Parathyroid adenoma (tissue), 2 donors: ENCODE measurements around the gene KIF13A.
A peak's percentile ranks its signal among the peaks of the same experiment; 100 is the strongest.
"Not testable (repeated sequence)": the region's sequence is repeated elsewhere in the genome, so short reads cannot be mapped to it uniquely, and the experiment has no call there.

Source experiments
- H2AFZ ChIP-seq: fragments of 300-600 bp; sonication (generic); one replicate; pipeline ENCODE4 v1.7.0; 2017; ENCODE audit warnings: antibody characterized with exemption, mild to moderate bottlenecking
- H3K27ac ChIP-seq: fragments of 300-600 bp; sonication (generic); one replicate; pipeline ENCODE4 v1.7.0; 2017
- H3K27me3 ChIP-seq: fragments of 300-600 bp; sonication (generic); one replicate; pipeline ENCODE4 v1.7.0; 2017; ENCODE audit warnings: low read length; ENCODE audit not compliant: control insufficient read depth, insufficient read depth
- H3K36me3 ChIP-seq: fragments of 300-600 bp; sonication (generic); one replicate; pipeline ENCODE4 v1.7.0; 2017; ENCODE audit warnings: low read length; ENCODE audit not compliant: control insufficient read depth, insufficient read depth
- H3K4me1 ChIP-seq: fragments of 300-600 bp; sonication (generic); one replicate; pipeline ENCODE4 v1.7.0; 2017; ENCODE audit warnings: control low read depth
- H3K4me2 ChIP-seq: fragments of 300-600 bp; sonication (generic); one replicate; pipeline ENCODE4 v1.7.0; 2017; ENCODE audit warnings: low read length
- H3K4me3 ChIP-seq: fragments of 300-600 bp; sonication (generic); one replicate; pipeline ENCODE4 v1.7.0; 2017; ENCODE audit warnings: low read depth, low read length
- H3K79me2 ChIP-seq: fragments of 300-600 bp; sonication (generic); one replicate; pipeline ENCODE4 v1.7.0; 2017; ENCODE audit warnings: control low read depth
- H3K9ac ChIP-seq: fragments of 300-600 bp; sonication (generic); one replicate; pipeline ENCODE4 v1.7.0; 2017; ENCODE audit warnings: mild to moderate bottlenecking
- H3K9me3 ChIP-seq: fragments of 300-600 bp; sonication (generic); one replicate; pipeline ENCODE4 v1.7.0; 2017; ENCODE audit warnings: low read length; ENCODE audit not compliant: control insufficient read depth
- CTCF ChIP-seq: fragments of 300-600 bp; sonication (generic); IDR thresholded peaks from one replicate; pipeline ENCODE4 v1.7.0; 2017; ENCODE audit warnings: antibody characterized with exemption, mild to moderate bottlenecking
- donor health status: primary hyperparathyroidism.

Gene KIF13A

GRCh38 chr6:17984812-17985670, 2.4 kb downstream of the KIF13A start:
- H3K79me2 ChIP-seq = peaks cover 7% of the 10 kb centered on the region
- H3K9ac ChIP-seq = no peak overlapping the region
- no peaks in the 10 kb centered on the region for H3K27me3 ChIP-seq
- H3K27ac ChIP-seq = no peak overlapping the region
- H3K4me2 ChIP-seq = peak overlapping the region; percentile 69
- H2AFZ ChIP-seq = peak overlapping the region; percentile 51
- TF ChIP-seq CTCF = no peak
- H3K36me3 ChIP-seq = no peaks in the 10 kb centered on the region
- no peaks in the 10 kb centered on the region for H3K9me3 ChIP-seq
- peaks cover 17% of the 10 kb centered on the region for H3K4me1 ChIP-seq
- peak overlapping the region; percentile 85 for H3K4me3 ChIP-seq

- Histone ChIP-seq H3K27ac (no peak overlapping the region), H3K4me1 (peaks cover 17% of the 10 kb centered on the region), H3K4me3 (no peak overlapping the region)
Measured at GRCh38 chr6:17984399-17984798, 3.0 kb downstream of the KIF13A start.

GRCh38 chr6:17983730-17984129, 3.7 kb downstream of the KIF13A start:
- no peak overlapping the region for H2AFZ ChIP-seq
- peaks cover 15% of the 10 kb centered on the region for H3K4me1 ChIP-seq
- no peak overlapping the region for H3K9ac ChIP-seq
- H3K36me3 ChIP-seq = no peaks in the 10 kb centered on the region
- no peaks in the 10 kb centered on the region for H3K27me3 ChIP-seq
- peaks cover 12% of the 10 kb centered on the region for H3K79me2 ChIP-seq
- no peak overlapping the region for H3K4me2 ChIP-seq
- no peak overlapping the region for H3K4me3 ChIP-seq
- H3K27ac ChIP-seq = no peak overlapping the region
- TF ChIP-seq CTCF = no peak
- no peaks in the 10 kb centered on the region for H3K9me3 ChIP-seq

More at GRCh38 chr6:17984399-17984798, 3.0 kb downstream of the KIF13A start:
- Histone ChIP-seq H3K79me2 (peaks cover 7% of the 10 kb centered on the region), H3K27me3 (no peaks in the 10 kb centered on the region), H2AFZ (no peak overlapping the region), H3K4me2 (peak overlapping the region; percentile 69), H3K9ac (no peak overlapping the region), H3K36me3 (no peaks in the 10 kb centered on the region), H3K9me3 (no peaks in the 10 kb centered on the region)
- no peak for TF ChIP-seq CTCF

- H3K9ac ChIP-seq = no peak overlapping the region
- peaks cover 6% of the 10 kb centered on the region for H3K4me1 ChIP-seq
- H3K79me2 ChIP-seq = peaks cover 16% of the 10 kb centered on the region
- no peaks in the 10 kb centered on the region for H3K27me3 ChIP-seq
- H2AFZ ChIP-seq = no peak overlapping the region
- no peak overlapping the region for H3K4me3 ChIP-seq
- H3K36me3 ChIP-seq = no peaks in the 10 kb centered on the region
- H3K4me2 ChIP-seq = no peak overlapping the region
- no peak overlapping the region for H3K27ac ChIP-seq
- H3K9me3 ChIP-seq = no peaks in the 10 kb centered on the region
- no peak for TF ChIP-seq CTCF
Measured at GRCh38 chr6:17980329-17980728, 7.1 kb downstream of the KIF13A start.

- TF ChIP-seq CTCF = no peak
- H3K79me2 ChIP-seq = peaks cover 16% of the 10 kb centered on the region
- H3K4me1 ChIP-seq = no peaks in the 10 kb centered on the region
- H2AFZ ChIP-seq = no peak overlapping the region
- no peak overlapping the region for H3K27ac ChIP-seq
- no peaks in the 10 kb centered on the region for H3K27me3 ChIP-seq
- H3K36me3 ChIP-seq = no peaks in the 10 kb centered on the region
- H3K4me3 ChIP-seq = no peak overlapping the region
- no peaks in the 10 kb centered on the region for H3K9me3 ChIP-seq
- H3K9ac ChIP-seq = no peak overlapping the region
- H3K4me2 ChIP-seq = no peak overlapping the region
Measured at GRCh38 chr6:17979479-17979878, 8.0 kb downstream of the KIF13A start.

- peaks cover 16% of the 10 kb centered on the region for H3K79me2 ChIP-seq
- H3K4me3 ChIP-seq, H3K27ac ChIP-seq, H2AFZ ChIP-seq, H3K4me2 ChIP-seq, H3K9ac ChIP-seq, H3K36me3 ChIP-seq, H3K9me3 ChIP-seq, H3K27me3 ChIP-seq, H3K4me1 ChIP-seq: not testable (repeated sequence)
Measured at GRCh38 chr6:17976258-17976657, 11.2 kb downstream of the KIF13A start.
